GM12874 (cell line): ENCODE results near the gene MGST2.

Experiments
- TF ChIP-seq, protein P1 (sequence below): IDR thresholded peaks from 2 replicates; pipeline ENCODE4 v1.5.1; 2011; ENCODE audit warnings: low read depth, mild to moderate bottlenecking, control low read depth, low read length, moderate library complexity; ENCODE audit not compliant: insufficient read depth

MGST2 gene

GRCh38 chr4:139674875-139675550 is 9.4 kb downstream of the MGST2 start:
- TF ChIP-seq, protein P1, sequence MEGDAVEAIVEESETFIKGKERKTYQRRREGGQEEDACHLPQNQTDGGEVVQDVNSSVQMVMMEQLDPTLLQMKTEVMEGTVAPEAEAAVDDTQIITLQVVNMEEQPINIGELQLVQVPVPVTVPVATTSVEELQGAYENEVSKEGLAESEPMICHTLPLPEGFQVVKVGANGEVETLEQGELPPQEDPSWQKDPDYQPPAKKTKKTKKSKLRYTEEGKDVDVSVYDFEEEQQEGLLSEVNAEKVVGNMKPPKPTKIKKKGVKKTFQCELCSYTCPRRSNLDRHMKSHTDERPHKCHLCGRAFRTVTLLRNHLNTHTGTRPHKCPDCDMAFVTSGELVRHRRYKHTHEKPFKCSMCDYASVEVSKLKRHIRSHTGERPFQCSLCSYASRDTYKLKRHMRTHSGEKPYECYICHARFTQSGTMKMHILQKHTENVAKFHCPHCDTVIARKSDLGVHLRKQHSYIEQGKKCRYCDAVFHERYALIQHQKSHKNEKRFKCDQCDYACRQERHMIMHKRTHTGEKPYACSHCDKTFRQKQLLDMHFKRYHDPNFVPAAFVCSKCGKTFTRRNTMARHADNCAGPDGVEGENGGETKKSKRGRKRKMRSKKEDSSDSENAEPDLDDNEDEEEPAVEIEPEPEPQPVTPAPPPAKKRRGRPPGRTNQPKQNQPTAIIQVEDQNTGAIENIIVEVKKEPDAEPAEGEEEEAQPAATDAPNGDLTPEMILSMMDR, result no peak

- TF ChIP-seq, protein P1, result no peak
Measured at GRCh38 chr4:139675651-139676050, 10.0 kb downstream of the MGST2 start.

DNA sequence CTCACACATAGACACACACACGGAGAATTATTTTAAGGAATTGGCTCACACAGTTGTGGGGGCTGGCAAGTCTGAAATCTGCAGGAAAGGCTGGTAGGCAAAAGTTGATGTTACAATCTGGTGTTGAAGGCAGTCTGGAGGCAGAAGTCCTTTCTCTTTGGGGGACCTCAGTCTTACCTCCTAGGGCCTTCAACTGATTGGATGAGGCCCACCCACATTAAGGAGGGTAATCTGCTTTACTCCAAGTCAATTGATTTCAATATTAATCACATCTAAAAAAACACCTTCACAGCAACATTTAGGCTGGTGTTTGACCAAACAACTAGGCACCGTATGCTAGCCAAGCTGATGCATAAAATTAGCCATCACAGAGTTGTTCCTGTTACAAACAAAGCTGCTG is 10.7 kb downstream of the MGST2 start:
- TF ChIP-seq, protein P1, result no peak

- TF ChIP-seq, protein P1, result no peak
Measured at GRCh38 chr4:139676913-139677585, 11.4 kb downstream of the MGST2 start.

GRCh38 chr4:139682309-139682708 is 16.7 kb downstream of the MGST2 start:
- TF ChIP-seq, protein P1, result no peak

- TF ChIP-seq, protein P1, result no peak
Measured at GRCh38 chr4:139682741-139683151, 17.1 kb downstream of the MGST2 start.

DNA sequence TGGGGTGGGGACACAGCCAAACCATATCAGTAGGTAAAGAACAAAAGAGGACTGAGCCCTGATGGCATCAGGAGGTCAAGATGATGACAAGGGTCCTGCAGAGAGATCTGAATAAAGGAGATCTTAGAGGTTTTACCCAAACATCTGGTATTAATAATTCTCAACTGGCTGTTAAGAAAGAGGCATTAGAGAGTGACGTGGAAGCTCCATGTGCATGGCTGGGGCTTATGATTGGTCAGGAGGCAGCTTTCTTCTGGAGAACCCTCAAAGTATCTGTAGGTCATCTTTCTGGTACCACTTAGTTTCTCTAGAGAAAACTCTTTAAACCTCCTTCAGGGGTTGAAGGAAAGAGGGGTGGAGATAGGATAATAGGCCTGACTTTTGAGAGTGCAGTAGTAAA is 18.7 kb downstream of the MGST2 start:
- TF ChIP-seq, protein P1, result no peak
